HuH-7 (cell line): Measurements from ENCODE around the gene HKDC1.

Experiments
- DNase-seq: peaks from one replicate; pipeline ENCODE4 v3.0.0; 2011; ENCODE audit warnings: low spot score

HKDC1 gene

GRCh38 chr10:69217119-69217754 is 2.9 kb upstream of the HKDC1 start:
- DNase-seq: no peak

- DNase-seq: no peak
Measured at GRCh38 chr10:69218831-69219230, 1.3 kb upstream of the HKDC1 start.

- no peak for DNase-seq
Measured at GRCh38 chr10:69220507-69220906, 375 bp downstream of the HKDC1 start.

DNA sequence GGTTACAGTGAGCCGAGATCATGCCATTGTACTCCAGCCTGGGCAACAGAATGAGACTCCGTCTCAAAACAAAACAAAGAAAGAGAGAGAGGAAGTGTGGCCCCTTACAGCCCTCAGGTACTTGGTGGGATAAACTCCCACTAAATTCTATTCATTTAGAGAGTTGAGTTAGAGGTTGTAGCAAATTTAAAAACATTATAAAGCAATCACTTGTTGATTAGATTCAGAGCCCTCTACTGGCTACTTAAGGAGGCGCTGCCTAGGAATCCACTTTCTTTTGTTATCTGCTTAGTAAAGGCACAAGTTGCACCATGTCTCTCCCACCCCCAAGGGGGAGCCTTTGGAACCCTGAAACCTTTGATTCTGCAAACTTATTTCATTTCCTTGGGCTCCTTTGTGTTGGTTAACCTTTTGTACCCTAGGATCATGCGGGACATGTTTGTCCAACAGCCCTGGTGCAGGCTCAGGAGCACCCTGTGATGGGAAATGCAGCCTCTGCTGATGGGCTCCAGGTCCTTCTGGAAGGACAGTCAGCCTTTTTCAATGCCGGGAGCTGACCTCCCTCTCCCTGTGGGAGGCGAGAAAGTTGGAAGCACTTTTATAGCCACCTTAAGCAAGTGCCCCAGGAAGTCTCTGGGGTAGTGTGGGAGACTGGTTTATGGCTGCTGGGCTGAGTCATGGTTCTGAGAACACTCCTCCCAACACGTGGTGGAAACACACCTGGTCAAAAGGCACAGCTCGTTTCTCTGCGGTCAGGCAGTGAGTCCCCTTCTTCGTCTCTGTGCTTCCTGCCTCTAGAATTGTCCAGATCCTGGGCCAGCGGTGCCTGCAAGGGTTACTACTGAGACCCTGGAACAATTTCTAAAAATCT is 2.3 kb downstream of the HKDC1 start:
- DNase-seq: no peak

DNA sequence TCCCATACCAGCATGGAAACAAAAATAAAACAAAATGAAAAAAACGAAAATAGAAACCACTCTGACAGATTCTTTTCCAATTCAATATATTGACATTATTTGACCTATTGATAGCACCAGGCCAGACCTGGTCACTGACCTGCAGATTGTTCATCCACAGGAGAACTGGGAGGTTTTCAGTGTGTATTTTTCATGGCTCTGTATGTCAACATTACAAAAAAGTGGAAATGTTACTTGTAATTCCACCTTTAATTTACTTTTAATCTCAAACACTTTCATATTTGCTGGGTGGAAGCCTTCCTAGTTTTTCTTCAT is 2.9 kb downstream of the HKDC1 start:
- no peak for DNase-seq

DNA sequence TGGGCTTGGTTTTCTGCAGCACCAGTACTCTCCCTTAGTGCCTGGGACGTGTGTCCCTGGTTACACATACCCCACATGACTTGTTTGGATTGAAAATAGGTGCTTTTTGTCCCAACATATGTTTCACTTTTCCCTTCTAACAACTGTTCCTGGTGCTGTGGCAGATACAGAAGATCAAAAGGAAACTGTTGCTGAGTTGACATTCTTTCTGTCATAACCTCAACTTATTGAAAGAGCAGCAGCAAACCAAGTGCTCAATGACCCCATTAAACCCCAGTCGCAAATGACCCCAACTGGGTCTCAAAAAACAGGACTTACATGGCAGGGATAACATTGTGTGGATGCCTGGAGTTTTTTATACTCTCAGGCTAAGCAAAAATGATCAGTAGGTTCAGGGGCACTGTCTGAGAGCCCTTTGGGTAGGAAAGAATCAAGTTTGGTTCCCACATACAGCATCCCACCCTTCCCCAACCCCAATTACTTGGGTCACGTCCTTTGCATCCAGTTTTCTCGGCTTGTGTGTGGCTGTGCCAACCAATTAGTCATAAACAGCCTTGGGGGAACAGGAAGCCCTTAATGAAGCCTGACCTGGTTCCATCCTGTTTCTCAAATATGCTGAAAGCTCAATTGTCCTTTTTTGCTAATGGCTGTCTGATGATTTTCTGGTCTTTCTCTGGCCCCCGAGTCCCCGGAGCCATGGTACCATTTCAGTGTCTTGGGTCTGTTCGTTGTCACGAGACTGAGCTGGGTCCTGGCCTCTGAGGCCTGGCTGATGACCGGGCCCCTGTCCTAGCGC is 4.9 kb downstream of the HKDC1 start:
- no peak for DNase-seq

DNA sequence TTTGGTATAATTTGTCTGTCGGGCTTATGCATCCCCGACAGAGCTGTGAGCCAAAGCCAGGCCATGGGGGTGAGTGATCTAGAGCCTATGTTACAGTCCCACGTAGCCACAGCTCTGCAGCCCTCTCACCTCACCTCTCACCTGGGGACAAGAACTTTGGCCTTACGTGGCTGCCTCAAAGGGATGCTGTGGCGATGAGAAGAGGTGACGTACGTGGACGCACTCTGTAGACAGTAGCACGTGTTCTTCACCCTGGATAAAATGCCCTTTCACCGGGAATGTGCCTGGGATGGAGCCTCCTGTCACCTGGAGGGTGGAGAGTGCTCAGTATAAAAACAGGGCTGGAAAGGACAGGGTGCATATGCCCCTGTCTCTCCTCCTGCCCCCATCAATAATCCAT is 5.5 kb downstream of the HKDC1 start:
- no peak for DNase-seq

DNA sequence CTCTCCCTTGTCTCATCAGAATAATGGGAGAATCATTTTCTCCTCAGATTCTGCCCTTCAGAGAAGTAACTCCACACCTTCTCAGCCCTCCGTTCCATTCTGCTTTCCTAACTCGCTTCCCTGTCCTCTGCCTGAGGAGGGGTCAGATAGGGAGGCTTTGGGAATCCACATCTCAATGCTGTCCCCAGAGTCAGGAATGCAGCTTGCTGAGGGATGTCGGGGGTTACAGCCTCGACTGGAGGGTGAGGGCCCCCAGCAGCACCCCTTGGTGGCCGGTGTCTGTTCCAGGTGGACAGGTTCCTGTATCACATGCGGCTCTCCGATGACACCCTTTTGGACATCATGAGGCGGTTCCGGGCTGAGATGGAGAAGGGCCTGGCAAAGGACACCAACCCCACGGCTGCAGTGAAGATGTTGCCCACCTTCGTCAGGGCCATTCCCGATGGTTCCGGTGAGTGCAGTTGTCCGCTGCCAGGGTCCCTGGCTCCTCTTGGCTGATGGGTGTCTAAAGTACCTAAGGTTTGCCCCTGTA is 6.9 kb downstream of the HKDC1 start:
- no peak for DNase-seq

GRCh38 chr10:69228151-69228550 is 8.0 kb downstream of the HKDC1 start:
- DNase-seq: no peak

- no peak for DNase-seq
Measured at GRCh38 chr10:69229616-69229916, 9.4 kb downstream of the HKDC1 start.

GRCh38 chr10:69230128-69230527 is 10.0 kb downstream of the HKDC1 start:
- DNase-seq: no peak

- no peak for DNase-seq
Measured at GRCh38 chr10:69232252-69232651, 12.1 kb downstream of the HKDC1 start.

- no peak for DNase-seq
Measured at GRCh38 chr10:69232736-69233480, 12.8 kb downstream of the HKDC1 start.

DNA sequence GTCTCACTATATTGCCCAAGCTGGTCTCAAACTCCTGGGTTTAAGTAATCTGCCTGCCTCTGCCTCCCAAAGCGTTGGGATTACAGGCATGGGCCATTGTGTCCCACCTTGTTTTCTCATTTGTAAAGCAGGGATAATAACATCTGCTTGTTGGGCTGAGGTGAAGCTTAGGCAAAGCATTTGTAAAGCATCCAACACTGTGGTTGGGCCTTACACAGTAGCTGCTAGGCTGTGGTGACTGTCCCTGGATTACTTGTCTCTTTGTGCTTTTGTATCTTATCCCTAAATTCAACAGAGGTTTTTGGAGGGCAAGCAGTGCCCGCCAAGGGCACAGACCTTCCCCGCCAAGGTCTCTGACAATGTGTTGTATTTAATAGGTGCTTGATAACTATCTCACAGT is 14.3 kb downstream of the HKDC1 start:
- DNase-seq: no peak

GRCh38 chr10:69237528-69238159 is 17.5 kb downstream of the HKDC1 start:
- DNase-seq: peak; percentile 73

DNA sequence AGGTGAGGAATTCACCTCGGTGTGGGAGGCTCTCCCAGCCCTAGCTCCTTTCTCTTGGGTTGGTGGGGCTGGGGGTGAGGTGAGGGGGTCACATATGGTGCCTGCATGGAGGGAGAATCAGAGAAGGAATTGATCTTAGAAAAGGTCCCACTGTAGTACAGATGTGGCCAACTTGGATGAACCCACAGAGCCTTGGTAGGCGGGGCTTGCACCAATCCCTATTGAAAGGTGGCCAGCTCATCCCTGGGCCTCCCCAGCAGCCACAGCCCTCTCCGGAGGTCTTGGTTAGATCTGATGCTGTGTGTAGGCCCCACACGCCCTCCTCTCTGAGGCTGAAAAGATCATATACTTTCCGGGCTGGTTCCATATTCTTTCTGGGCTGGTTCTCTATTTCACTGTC is 19.0 kb downstream of the HKDC1 start:
- no peak for DNase-seq

DNA sequence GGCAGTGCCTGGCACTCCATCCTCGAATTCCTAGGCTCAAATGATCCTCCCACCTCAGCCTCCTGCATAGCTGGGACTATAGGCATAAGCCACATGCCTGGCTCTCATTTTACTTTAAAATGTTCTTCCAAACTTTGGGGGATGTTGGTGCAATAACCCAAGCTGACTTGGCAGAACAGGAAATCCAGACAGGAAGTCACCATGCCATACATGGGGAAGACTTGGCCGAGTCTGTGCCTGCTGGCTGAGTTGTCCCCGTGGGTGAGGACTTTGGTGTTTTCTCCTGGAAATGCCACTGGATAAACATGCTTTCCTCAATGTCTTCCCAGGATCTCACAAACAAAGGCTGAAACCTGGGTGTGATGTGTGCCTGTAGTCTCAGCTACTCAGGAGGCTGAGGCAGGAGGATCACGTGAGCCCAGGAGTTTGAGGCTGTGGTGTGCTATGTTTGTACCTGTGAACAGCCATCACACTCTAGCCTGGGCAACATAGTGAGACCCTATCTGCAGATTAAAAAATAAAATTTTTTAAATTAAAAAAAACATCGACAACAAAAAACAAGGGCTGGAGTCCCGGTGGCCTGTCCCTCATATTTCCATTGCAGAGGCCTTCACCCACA is 19.8 kb downstream of the HKDC1 start:
- no peak for DNase-seq

DNA sequence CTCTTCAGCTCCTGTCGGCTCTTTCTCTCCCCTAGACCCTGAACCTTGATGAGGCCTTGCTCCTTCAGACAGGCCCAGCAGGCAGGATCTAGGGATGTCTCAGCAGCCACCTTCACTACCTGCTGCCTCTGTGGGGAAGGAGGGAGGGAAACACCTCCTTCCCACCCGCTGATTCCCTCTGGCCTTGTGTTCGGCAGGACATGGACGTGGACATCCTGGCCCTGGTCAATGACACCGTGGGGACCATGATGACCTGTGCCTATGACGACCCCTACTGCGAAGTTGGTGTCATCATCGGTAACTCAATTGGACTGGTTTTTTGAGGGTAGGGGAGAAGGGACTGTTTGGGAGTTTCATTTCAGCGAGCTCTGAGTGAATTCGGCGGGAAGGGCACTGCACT is 20.3 kb downstream of the HKDC1 start:
- DNase-seq: no peak

- DNase-seq: no peak
Measured at GRCh38 chr10:69241575-69241974, 21.4 kb downstream of the HKDC1 start.

- DNase-seq: no peak
Measured at GRCh38 chr10:69242040-69242851, 22.1 kb downstream of the HKDC1 start.

DNA sequence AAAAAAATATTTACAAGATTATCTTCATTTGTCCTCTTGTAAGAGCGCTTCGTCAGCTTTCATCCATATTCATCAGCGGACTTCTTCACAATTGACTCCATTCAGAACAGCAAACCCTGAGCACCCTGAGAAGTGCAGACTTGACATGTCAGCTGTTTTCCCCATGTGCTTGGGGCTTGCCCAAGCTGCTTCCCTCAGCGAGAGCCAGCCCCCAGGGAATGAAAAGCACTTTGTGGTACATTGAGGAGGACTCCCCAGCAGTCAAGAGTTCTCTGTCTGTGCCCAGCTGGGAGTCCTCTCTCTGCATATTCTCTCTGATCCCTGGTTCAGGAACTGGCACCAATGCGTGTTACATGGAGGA is 22.7 kb downstream of the HKDC1 start:
- DNase-seq: no peak
